HTERT RPE-1 (cell line): ENCODE measurements around the gene ATF6.

Experiments
- in situ Hi-C: fragments of 300-500 bp; cut with MboI; formaldehyde crosslinking; loops from 4 replicates; pipeline ENCODE4 v1.14.3; 2020; ENCODE audit warnings: low sequenced_read_pairs

ATF6 gene

DNA sequence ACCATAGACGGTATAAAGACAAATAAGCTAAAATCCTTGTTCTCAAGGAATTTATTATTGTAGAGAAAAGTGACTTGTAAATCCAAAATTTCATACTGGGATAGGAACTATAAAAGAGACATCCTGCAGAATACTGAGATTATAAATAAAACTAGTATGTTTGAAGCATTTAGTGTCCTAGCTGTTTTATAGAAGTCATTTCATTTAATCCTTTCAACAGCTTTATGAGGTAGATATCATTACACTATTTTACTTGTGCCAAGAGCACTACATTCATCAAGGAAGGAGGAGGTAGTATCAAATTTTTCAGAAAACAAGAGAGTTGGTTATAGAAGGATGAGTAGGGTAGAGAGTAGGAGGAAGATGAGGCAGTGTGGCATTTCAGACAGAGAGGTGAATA is 119.6 kb downstream of the ATF6 start:
- in situ Hi-C loops: no loop called here

DNA sequence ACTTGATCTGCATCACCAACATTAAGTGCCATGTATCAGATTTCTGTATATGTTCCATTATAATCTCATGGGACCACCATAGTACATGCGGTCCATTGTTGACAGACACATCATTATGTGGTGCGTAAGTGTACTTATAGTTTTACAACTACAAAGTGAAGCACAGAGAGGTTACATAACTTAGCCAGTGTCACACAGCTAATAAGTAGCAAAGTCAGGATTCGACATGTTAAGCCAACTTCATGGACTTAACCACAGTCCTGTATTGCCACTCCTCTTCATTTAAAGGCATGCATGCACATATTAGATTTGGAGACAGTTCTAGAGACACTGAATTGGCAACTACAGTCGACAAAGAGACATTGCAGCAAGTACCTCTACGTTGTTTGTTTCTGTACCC is 120.5 kb downstream of the ATF6 start:
- in situ Hi-C loops: no loop called here

- in situ Hi-C loops: no loop called here
Measured at GRCh38 chr1:161887730-161888287, 121.7 kb downstream of the ATF6 start.

DNA sequence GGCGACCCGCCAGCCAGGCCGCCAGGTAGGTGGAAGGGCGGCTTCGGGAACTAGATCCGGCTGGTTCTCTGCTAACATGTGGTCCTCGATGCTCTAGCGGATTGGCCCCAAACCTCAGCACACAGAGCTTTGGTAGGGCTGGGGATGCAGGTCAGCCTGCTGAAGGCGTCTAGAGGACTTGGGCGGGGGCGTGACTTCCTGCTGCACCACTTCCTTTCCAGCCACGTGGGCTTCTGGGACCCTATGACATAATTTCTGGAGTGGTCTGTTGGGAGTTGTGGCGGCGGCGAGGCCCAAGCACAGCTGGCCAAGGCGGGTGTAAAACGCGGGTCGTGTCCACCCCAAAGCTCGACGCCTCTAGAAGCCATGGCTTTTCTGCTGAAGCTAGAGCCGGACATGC is 124.5 kb downstream of the ATF6 start:
- in situ Hi-C loops: no loop called here

DNA sequence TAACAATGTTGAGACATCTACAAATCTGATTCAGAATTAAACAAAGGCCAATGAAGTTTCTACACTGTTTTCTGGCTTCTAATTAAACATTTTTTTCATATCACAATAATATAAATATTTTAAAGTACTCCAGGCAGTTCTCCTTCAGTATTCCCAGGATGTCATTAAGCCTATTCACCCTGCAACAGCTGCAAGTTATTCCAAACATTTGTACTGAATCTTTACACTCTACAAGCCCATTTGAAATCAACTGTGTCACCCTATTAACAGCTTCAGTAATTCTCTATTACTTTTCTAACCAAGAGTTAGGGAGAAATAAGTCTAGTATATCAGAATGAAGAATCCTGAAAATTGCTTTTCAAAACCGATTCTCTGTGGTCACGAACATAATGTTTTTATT is 133.0 kb downstream of the ATF6 start:
- in situ Hi-C loops: no loop called here

DNA sequence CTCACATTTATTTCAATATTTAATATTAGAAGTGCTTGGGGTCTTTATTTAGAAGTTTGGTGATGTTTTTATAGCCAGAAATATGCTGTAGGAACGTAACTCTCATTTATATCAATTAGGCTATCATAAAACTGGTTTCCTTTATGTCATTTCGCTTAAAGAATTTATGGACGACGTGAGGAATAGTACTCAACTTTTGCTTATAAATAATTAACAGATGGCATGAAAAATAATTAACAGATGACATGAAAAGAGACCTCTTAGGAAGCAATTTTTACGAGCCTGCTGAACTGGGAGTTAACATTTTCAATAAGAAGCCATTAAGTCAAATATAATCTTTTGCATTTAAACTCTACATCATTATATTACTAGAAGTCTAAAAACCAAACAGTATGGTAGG is 134.0 kb downstream of the ATF6 start:
- in situ Hi-C loops: no loop called here

- in situ Hi-C loops: no loop called here
Measured at GRCh38 chr1:161902182-161902581, 136.1 kb downstream of the ATF6 start.

DNA sequence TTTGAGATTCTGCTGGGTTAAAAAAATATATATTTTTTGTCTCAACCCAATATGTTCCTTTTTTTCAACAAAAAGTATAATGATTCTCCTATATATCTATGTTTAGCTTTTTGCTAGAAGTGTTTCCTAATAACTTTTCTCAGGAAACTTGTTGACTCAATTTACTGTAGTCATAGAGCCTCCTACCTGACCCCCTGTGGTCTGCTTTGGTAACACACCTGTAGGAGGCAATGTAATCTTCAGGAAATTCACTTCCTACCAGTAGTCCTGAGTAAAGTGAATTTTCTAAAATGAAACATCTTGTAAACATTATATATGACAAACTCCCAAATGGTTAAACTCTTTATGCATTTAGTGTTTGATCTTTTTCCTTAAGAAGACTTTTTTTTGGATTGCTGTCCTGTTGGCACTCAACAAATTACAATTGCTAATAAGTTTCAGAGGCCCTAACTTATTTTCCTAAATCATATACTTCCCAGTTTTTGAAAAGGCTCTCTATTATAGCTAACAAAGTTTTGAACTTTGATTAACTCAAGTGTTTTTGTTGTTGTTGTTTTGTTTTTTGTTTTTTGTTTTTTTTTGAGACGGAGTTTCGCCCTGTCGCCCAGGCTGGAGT is 139.3 kb downstream of the ATF6 start:
- in situ Hi-C loops: no loop called here

GRCh38 chr1:161907265-161907664 is 141.1 kb downstream of the ATF6 start:
- in situ Hi-C loops: no loop called here

- in situ Hi-C loops: no loop called here
Measured at GRCh38 chr1:161908264-161908663, 142.1 kb downstream of the ATF6 start.

DNA sequence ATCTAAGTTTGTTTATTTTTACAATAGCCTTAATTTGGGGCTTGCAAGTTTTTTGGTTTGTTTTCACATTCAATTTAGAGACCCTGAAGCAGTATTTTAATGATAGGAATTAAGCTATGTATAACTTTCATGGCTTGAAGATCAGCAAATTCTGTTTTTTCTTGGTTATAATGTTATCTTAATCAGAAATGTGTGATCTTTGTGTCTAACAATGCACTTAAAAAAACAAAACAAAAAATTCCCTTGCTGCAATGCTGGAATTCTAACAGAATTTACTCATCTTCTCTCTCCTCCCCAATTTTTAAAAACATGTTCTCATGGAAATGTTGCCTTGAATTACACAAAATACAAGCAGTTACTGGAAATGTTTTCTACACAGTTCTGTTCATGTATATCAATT is 144.5 kb downstream of the ATF6 start:
- in situ Hi-C loops: no loop called here

- in situ Hi-C loops: no loop called here
Measured at GRCh38 chr1:161913482-161914140, 147.5 kb downstream of the ATF6 start.

GRCh38 chr1:161914595-161914994 is 148.5 kb downstream of the ATF6 start:
- in situ Hi-C loops: no loop called here

GRCh38 chr1:161915051-161915503 is 149.0 kb downstream of the ATF6 start:
- in situ Hi-C loops: no loop called here

DNA sequence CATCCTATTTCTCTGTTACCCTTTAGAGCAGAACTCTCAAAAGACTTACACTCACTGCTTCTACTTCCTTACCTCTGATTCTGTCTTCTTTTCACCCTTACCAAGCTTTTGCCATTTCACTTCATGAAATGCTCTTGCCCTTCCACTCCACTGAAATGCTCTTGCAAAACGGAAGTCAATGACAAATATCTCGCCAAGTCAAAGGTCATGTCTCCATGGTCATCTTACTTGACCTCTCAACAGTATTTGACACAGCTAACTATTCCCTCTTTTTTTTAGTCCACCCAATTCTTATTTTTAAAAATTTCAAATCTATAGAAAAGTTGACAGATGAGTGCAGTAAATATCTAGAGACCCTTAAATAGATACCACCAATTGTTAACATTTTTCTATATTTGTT is 149.9 kb downstream of the ATF6 start:
- in situ Hi-C loops: no loop called here

- in situ Hi-C loops: no loop called here
Measured at GRCh38 chr1:161919229-161919628, 153.1 kb downstream of the ATF6 start.

DNA sequence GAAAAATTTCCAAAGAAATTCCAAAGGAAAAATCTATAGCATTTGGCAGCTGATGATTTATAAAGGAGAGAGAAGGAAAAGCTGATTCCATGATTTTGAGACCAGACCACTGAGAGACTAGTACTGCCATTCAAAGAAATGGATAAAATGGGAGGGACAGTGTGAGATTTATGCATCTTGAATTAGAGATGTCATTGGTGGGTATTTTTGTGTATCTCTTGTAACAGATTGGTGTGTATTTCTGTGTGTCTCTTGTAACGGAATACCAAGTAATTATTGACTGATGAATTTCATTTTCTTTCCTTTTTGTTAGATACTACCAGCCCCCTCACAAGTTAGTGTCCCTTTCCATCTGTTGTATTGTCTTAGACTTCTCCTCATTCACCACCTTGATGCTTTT is 155.4 kb downstream of the ATF6 start:
- in situ Hi-C loops: no loop called here

- in situ Hi-C loops: no loop called here
Measured at GRCh38 chr1:161921990-161922389, 155.9 kb downstream of the ATF6 start.

DNA sequence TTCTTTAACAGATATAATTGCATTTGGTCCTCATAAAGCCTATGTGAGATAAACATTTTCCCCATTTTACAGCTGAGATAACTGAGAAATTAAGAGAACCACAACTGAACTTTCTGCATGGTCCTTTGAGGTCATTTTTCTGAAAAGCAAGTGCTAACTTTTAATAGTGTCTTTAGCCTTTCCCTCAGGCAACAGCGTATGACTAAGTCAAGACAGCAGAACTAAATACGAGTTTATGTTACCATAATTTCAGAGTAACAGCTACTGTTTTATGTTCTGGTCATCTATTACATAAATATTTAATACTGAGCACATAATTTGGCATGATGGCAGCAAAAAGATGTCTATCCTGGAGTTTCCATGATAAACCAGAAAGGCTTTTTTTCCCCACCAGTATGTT is 161.9 kb downstream of the ATF6 start:
- in situ Hi-C loops: no loop called here

GRCh38 chr1:161929137-161929536 is 163.0 kb downstream of the ATF6 start:
- in situ Hi-C loops: no loop called here

DNA sequence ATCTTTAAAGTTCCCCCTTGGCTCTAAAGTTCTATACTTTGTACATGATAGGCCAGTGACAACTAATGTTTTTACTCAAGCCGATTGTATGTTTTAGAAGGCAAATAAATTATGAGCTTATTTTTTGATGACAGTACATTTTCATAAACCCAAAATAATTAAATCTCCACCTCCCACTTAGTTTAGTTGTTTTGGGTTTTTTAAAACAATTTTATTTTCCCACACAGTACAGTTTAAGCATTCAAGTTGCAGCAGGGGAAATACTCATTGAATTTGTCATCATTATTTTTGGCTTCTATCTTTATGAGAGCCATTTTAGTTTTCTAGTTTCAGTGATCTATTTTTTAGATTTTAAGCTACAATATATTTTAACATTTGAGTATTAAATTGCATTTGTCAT is 163.9 kb downstream of the ATF6 start:
- in situ Hi-C loops: no loop called here

- in situ Hi-C loops: no loop called here
Measured at GRCh38 chr1:161932668-161933067, 166.5 kb downstream of the ATF6 start.
